Activated CD4-positive, alpha-beta T cell treated with anti-CD3 and anti-CD28 coated beads for 4 hours (primary cell): Measurements from ENCODE around the gene STARD13.

ENCODE experiments used
- DNase-seq, 2 donors: peaks; one replicate each; pipeline ENCODE4 v3.0.0-alpha.2; 2020

The STARD13 gene

DNA sequence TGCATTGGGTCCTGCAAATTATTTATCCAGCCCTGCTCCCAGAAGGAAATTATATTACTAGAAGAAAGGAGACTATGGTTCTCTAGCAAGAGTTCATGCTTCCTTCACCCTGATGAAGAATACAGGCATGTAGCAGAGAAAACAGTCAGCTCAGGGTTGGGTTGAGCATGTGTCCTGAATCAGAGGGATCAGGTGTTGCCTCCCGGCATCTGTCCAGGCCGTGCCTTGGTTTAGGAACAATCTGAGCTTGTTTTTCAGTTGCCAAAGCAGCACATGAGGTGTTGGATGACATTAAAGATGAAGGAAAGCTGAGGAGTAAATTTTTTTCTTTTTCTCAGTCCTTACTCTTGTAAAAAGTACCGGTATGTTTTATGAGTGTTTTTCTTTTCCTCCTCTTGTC lies 207.3 kb downstream of the STARD13 start:
- DNase-seq = no peak

DNA sequence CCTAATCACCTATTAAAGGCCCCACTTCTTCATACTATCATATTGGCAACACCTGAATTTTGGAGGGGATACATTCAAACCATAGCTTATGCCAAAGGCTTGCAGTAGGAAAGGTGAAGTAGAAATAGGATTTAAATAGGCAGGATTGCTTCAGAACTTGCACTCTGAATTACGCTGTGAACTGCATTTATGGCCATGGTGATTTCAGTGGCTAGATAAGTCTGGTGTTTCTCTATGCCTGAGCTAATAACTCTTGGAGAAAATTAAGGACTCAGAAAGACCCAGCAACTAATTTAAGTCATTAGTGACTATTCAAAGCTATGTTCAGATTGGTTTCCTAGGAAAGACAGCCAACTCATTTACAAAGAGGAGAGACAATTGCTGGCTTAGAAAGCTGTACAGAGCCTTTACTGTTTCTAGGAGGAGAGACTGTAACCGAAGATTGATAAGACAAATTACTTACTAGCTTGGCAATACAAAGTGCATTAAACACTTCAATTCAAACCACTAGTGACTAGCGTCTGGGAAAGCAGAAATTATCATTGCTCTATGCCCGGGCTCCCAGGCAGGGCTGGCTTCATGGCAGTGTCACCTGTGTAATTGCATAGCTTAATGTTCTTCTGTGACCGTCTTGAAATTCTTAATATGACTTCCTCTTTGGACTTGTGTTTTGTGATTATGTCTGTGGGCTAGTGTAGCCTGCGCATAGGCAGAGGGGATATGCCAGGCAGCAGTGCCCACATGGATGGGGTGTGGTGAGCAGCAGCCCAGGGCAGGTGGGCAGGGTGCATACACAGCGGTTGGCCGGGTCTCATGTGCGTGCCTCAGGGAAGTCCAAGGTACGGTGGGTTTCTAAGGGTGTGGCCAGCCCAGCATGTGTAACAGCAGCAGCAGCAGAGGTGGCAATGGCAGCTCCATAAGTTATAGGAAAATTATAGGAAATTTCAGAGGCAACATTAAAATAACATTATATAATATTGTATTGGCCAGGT lies 209.3 kb downstream of the STARD13 start:
- no peak for DNase-seq

- no peak for DNase-seq
These were observed 212.2 kb downstream of the STARD13 start for GRCh38 chr13:33073338-33073737.

- no peak for DNase-seq
These were observed 212.8 kb downstream of the STARD13 start for GRCh38 chr13:33072759-33073158.

DNA sequence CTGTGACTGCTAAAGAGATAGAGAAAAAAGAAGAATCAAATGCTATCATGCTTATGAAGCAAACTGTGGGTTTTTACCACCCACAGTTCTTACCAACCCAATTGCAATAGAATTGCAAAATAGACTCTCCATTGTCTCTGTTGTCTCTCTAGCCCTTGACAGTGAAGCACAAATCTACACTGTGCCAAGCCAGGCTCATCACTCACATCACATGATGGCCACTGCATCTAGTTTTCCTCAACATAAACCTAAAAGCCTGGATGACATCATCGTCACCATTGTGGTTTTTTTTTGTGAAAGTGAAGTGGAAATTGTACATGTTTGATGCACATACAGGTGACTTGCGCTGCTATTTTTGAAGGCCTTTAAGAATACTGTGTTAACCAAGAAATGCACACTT lies 213.3 kb downstream of the STARD13 start:
- DNase-seq = no peak

- no peak for DNase-seq
These were observed 214.8 kb downstream of the STARD13 start for GRCh38 chr13:33070713-33071112.

DNA sequence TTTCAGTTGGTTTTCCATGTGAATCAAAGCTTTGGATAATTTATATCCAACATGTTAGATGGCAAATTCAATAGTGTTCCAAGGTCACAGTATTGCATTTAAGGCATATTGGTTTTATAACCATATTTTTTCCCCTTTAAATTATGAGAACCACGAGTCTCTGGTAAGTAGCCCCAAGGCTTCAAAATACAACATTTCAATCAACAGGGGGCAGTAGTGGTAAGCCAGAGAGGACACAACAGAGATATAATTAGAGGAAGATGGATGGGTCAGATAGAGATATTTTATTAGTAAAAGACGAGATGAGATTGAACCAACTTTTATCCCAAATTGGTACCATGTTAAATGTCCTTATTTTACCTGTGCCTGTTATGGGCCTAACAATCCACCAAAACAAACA lies 216.2 kb downstream of the STARD13 start:
- DNase-seq = no peak

DNA sequence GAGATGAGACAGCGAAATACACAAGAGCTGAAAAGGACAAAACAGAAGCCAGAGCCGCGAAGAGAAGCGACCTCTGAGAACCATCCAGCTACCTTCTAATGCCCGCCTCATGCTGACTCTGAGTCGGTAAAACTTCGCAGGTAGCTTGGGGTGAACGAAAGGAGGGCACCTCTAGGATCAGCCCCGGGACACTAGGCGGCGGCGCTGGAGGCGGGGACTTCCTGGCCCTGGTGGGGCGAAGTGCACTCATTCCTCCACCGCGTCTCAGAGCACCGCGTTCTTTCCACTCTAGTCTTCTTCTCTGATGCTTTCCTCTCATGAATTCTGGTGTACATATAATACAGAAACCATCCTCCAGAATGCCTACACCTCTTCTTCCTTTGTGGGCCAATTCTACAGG lies 219.2 kb downstream of the STARD13 start:
- DNase-seq = no peak

DNA sequence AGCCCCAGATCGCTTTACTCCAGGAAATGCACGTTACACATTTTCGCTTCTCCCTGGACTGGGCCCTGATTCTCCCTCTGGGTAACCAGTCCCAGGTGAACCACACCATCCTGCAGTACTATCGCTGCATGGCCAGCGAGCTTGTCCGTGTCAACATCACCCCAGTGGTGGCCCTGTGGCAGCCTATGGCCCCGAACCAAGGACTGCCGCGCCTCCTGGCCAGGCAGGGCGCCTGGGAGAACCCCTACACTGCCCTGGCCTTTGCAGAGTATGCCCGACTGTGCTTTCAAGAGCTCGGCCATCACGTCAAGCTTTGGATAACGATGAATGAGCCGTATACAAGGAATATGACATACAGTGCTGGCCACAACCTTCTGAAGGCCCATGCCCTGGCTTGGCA lies 224.7 kb downstream of the STARD13 start:
- DNase-seq = no peak

DNA sequence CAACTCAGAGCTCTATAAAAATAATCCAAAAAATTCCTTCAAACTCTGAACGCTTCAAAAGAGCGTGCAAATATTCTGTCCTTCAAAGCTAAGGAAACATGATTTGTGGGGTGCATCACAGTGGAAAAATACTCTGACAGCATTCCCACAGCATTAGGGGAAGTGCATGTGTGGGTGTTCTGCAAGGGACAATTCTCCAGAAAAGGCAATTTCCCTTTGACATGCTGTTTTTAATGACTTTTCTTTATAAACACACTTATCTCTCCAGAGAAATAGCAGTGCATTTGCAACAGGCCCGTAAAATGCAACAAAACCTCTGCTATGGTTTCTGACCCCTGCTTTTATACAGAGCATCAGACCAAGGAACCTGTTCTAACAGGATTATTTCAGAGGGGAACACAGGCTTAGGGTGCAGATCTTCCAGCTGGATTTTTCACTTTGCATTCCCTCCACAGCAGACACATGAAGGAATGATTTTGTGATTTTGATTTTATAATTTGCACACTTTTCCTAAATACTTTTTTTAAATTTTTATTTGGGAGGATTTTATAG lies 226.7 kb downstream of the STARD13 start:
- no peak for DNase-seq

- DNase-seq = no peak
These were observed 228.4 kb downstream of the STARD13 start for GRCh38 chr13:33057019-33057780.

- no peak for DNase-seq
These were observed 232.0 kb downstream of the STARD13 start for GRCh38 chr13:33053397-33054066.
